K562 (cell line): Measurements from ENCODE around the gene CHN2. TPM values are rescaled to one million over a fixed set of nuclear protein-coding genes. Genes with fewer than 3 reads are reported as not detected.

Source experiments
- ATAC-seq: fragments of 200-7000 bp; cut with Tn5 transposase; 3 replicates; pipeline ENCODE4 v1.9.1; 2020; ENCODE audit warnings: moderate library complexity
- BruUV-seq: library from RNA; stranded (reverse); fragments of 400-500 nt; replicated peaks from 2 replicates; lab custom pipeline; 2021; lab: Mats Ljungman, UMichigan
- CTCF ChIA-PET: fragments of 300-600 bp; formaldehyde crosslinking; extraction: SDS; loops from one replicate; lab custom pipeline; 2021; ENCODE audit warnings: low intra/inter-chr PET ratio; lab: Yijun Ruan, JAX
- POLR2A ChIA-PET: fragments of 300-600, 350-650 bp; sonication (Branson Sonifier 250); formaldehyde crosslinking; extraction: SDS; loops from one replicate; lab custom pipeline; 2021; ENCODE audit warnings: antibody characterized with exemption, inconsistent platforms; lab: Yijun Ruan, JAX
- DNase-seq, 4 experiments: peaks; one replicate each; pipeline versions ENCODE4 v3.0.0 to v3.0.0-alpha.2; 2011 to 2018; ENCODE audit warnings: low spot score in 3 of 4, mixed read lengths in 3 of 4; ENCODE audit errors: extremely low read depth in 1 of 4
- FAIRE-seq: peaks from 2 replicates; lab custom pipeline; 2011; peaks lifted over from hg19 to GRCh38; lab: Jason Lieb, UNC
- H2AFZ ChIP-seq: 2 replicates; pipeline ENCODE4 v1.6.0; 2011; ENCODE audit warnings: low read depth, low read length, control low read depth, inconsistent platforms
- H3K27ac ChIP-seq: fragments of 200-600 bp; 3 replicates; pipeline ENCODE4 v1.8.0; 2011; ENCODE audit warnings: low read depth, mild to moderate bottlenecking, control low read depth, inconsistent platforms, low read length, moderate library complexity, mixed read lengths; ENCODE audit errors: extremely low read depth
- H3K27me3 ChIP-seq, 2 experiments: fragments of 300-600 bp in 1 of 2; 2 replicates in 1 of 2; 3 replicates in 1 of 2; pipeline versions ENCODE4 v1.6.0 to v1.8.0; 2011; ENCODE audit warnings: inconsistent platforms in 2 of 2, low read length in 2 of 2, mild to moderate bottlenecking in 1 of 2, mixed read lengths in 1 of 2, moderate library complexity in 1 of 2; ENCODE audit not compliant: control insufficient read depth in 2 of 2, insufficient read depth in 2 of 2
- H3K36me3 ChIP-seq: fragments of 300-600 bp; 3 replicates; pipeline ENCODE4 v1.8.0; 2011; ENCODE audit warnings: mild to moderate bottlenecking, low read length, inconsistent platforms; ENCODE audit not compliant: control insufficient read depth, insufficient read depth
- H3K4me1 ChIP-seq, 2 experiments: fragments of 200-600 bp in 1 of 2; replicated peaks in 1 of 2; 2 replicates in 1 of 2; 3 replicates in 1 of 2; pipeline versions ENCODE4 v1.5.1 to v1.8.0; 2011; ENCODE audit warnings: inconsistent platforms in 2 of 2, low read length in 2 of 2, mild to moderate bottlenecking in 1 of 2, mixed read lengths in 1 of 2, moderate library complexity in 1 of 2; ENCODE audit not compliant: control insufficient read depth in 2 of 2, insufficient read depth in 2 of 2
- H3K4me2 ChIP-seq: 2 replicates; pipeline ENCODE4 v1.6.1; 2011; ENCODE audit warnings: low read length, control low read depth, inconsistent platforms, mixed read lengths; ENCODE audit not compliant: insufficient read depth
- H3K4me3 ChIP-seq: fragments of 200-600 bp; sonication (generic), shearing (Covaris generic); 2 replicates; pipeline ENCODE4 v1.5.1; 2016; ENCODE audit warnings: control low read depth, inconsistent platforms
- H3K79me2 ChIP-seq: fragments of 200-600 bp; 3 replicates; pipeline ENCODE4 v1.8.0; 2011; ENCODE audit warnings: low read length, inconsistent platforms; ENCODE audit not compliant: control insufficient read depth, insufficient read depth
- H3K9ac ChIP-seq, 2 experiments: 2 replicates each; pipeline versions ENCODE4 v1.6.0 to v1.6.1; 2011; ENCODE audit warnings: low read depth in 2 of 2, low read length in 2 of 2, control low read depth in 1 of 2, inconsistent platforms in 1 of 2, mild to moderate bottlenecking in 1 of 2, mixed read lengths in 1 of 2; ENCODE audit not compliant: insufficient read depth in 1 of 2
- H3K9me1 ChIP-seq: one replicate; pipeline ENCODE4 v1.6.0; 2011; ENCODE audit warnings: inconsistent platforms, mild to moderate bottlenecking, low read length, moderate library complexity; ENCODE audit not compliant: control insufficient read depth, insufficient read depth
- H3K9me3 ChIP-seq: replicated peaks from 2 replicates; pipeline ENCODE4 v1.5.1; 2011; ENCODE audit warnings: low read depth, low read length, inconsistent platforms; ENCODE audit not compliant: control insufficient read depth, insufficient read depth
- H4K20me1 ChIP-seq: replicated peaks from 2 replicates; pipeline ENCODE4 v1.6.1; 2011; ENCODE audit warnings: low read length, inconsistent platforms, mixed read lengths; ENCODE audit not compliant: control insufficient read depth, insufficient read depth
- CREM ChIP-seq: IDR thresholded peaks from 2 replicates; pipeline ENCODE4 v1.6.1; 2014; ENCODE audit warnings: antibody characterized with exemption, low read depth
- DEAF1 ChIP-seq: fragments of 450-650 bp; formaldehyde crosslinking; IDR thresholded peaks from 2 replicates; pipeline ENCODE4 v1.4.0; 2020; ENCODE audit warnings: mild to moderate bottlenecking, moderate library complexity
- NFE2L1 ChIP-seq: fragments of 450-650 bp; IDR thresholded peaks from 2 replicates; pipeline ENCODE4 v1.6.1; 2016; ENCODE audit warnings: missing genetic modification characterization, low read depth, mild to moderate bottlenecking, missing compliant biosample characterization, moderate library complexity, borderline replicate concordance
- REST ChIP-seq, 2 experiments: fragments of 450-650 bp; formaldehyde crosslinking in 1 of 2; IDR thresholded peaks; 2 replicates each; pipeline versions ENCODE4 v1.4.0 to v1.6.1; 2014 to 2020; ENCODE audit warnings: mild to moderate bottlenecking in 2 of 2, borderline replicate concordance in 1 of 2, low read depth in 1 of 2
- SMC3 ChIP-seq: conservative IDR thresholded peaks from 2 replicates; pipeline ENCODE4 v1.6.1; 2011; ENCODE audit warnings: low read depth, low read length, improper control_type of control experiment; ENCODE audit not compliant: insufficient read depth
- WGBS: fragments of 100-300 bp; shearing (Covaris generic); methylation state at CpG from one replicate; pipeline ENCODE4 v1.1.6; 2016; ENCODE audit warnings: low coverage, mixed read lengths; ENCODE audit not compliant: insufficient coverage; ENCODE audit errors: missing lambda C conversion rate; 5-methylcytosine and 5-hydroxymethylcytosine counted together
- in situ Hi-C: fragments of 300-500 bp; cut with MboI; formaldehyde crosslinking; loops from 4 replicates; pipeline ENCODE4 v1.15.0; 2018; ENCODE audit warnings: inconsistent platforms, mixed read lengths
- intact Hi-C: fragments of 100-400 bp; cut with micrococcal nuclease; formaldehyde crosslinking; loops from 2 replicates; pipeline ENCODE4 v1.14.2; 2022
- polyA plus RNA-seq, 8 experiments: library from polyadenylated mRNA; depleted of rRNA in 4 of 8; stranded (reverse) in 5 of 8; unstranded in 3 of 8; fragments of >200 nt; fragmentation: Nextera tagmentation in 2 of 8; fragmentation: Illumina TruSeq in 1 of 8; extraction: Ambion mirVana in 2 of 8; extraction: Trizol in 1 of 8; gene quantifications; 2 replicates each; pipeline versions ENCODE4 v1.2.1 to v1.2.3, GENCODE V29; 2011 to 2014; ENCODE audit warnings: inconsistent platforms in 1 of 8, missing spikeins in 1 of 8
- total RNA-seq, 7 experiments: library from RNA; depleted of rRNA in 6 of 7; stranded (reverse); fragments of >200 nt in 6 of 7; fragmentation: Illumina TruSeq in 2 of 7; extraction: Trizol in 2 of 7; gene quantifications; 2 replicates each; pipeline versions ENCODE4 v1.2.1 to v1.2.3, GENCODE V29; 2011 to 2021; ENCODE audit warnings: low replicate concordance in 1 of 7
- TF ChIP-seq, protein P1 (sequence below), 3 experiments: IDR thresholded peaks in 2 of 3; conservative IDR thresholded peaks in 1 of 3; 2 replicates each; pipeline ENCODE4 v1.5.1; 2011 to 2012; ENCODE audit warnings: low read length in 3 of 3, mild to moderate bottlenecking in 3 of 3, control low read depth in 2 of 3, improper control_type of control experiment in 1 of 3, inconsistent platforms in 1 of 3, low read depth in 1 of 3, mixed read lengths in 1 of 3, moderate library complexity in 1 of 3; ENCODE audit not compliant: insufficient read depth in 2 of 3
- TF ChIP-seq, protein P2 (sequence below): sonication (generic); formaldehyde crosslinking; IDR thresholded peaks from 2 replicates; pipeline ENCODE4 v1.8.1; 2022; ENCODE audit warnings: missing genetic modification reagents

CHN2 gene
- total and polyA plus RNA-seq, 9 of the 15 experiments (the other 6 are each of a cell fraction or from before 2014, with no cell fraction given): 0.12 to 2.1 (median 0.31) TPM; not detected in 1

GRCh38 chr7:29408841-29409243 lies 214.3 kb downstream of the CHN2 start:
- no peaks in the 10 kb centered on the region for H3K9me1 ChIP-seq
- ChIA-PET CTCF (interaction anchor here (0.7 to 1.7 kb wide), 5 partner anchors 300 to 489 kb away, joined by 3 to 21 read pairs (median 3); no protein-coding TSS in a partner anchor), POLR2A (interaction anchor here (0.8 to 1.3 kb wide), 3 partner anchors 13 to 751 kb away, joined by 3 to 4 read pairs (median 3); no protein-coding TSS in a partner anchor)
- peaks cover 8 to 12% of the 10 kb centered on the region in 2 experiments; a peak in 2 of 5 replicates for H3K27me3 ChIP-seq
- in situ Hi-C loops: loop anchor here (10.0 kb wide), 2 partner anchors 224 to 304 kb away; no protein-coding TSS in a partner anchor
- no peak overlapping the region for H3K4me3 ChIP-seq
- FAIRE-seq: peak; percentile 96
- no peaks in the 10 kb centered on the region for H3K36me3 ChIP-seq
- H3K9ac ChIP-seq: no peak overlapping the region
- peak; percentile 88 for ATAC-seq
- H3K4me1 ChIP-seq: no peaks in the 10 kb centered on the region
- no peaks in the 10 kb centered on the region for H4K20me1 ChIP-seq
- no peak overlapping the region for H2AFZ ChIP-seq
- no peaks in the 10 kb centered on the region for H3K9me3 ChIP-seq
- H3K4me2 ChIP-seq: no peak overlapping the region
- H3K79me2 ChIP-seq: no peaks in the 10 kb centered on the region
- BruUV-seq: no TSS peak
- peak; percentile 65 to 70 (median 67) for DNase-seq
- intact Hi-C loops: loop anchor here (1.0 to 5.0 kb wide), 3 partner anchors 220 to 487 kb away; no protein-coding TSS in a partner anchor
- no peak overlapping the region for H3K27ac ChIP-seq
- 4% methylated on average over 7 of the region's 7 CpGs for WGBS
- TF ChIP-seq, protein P1, sequence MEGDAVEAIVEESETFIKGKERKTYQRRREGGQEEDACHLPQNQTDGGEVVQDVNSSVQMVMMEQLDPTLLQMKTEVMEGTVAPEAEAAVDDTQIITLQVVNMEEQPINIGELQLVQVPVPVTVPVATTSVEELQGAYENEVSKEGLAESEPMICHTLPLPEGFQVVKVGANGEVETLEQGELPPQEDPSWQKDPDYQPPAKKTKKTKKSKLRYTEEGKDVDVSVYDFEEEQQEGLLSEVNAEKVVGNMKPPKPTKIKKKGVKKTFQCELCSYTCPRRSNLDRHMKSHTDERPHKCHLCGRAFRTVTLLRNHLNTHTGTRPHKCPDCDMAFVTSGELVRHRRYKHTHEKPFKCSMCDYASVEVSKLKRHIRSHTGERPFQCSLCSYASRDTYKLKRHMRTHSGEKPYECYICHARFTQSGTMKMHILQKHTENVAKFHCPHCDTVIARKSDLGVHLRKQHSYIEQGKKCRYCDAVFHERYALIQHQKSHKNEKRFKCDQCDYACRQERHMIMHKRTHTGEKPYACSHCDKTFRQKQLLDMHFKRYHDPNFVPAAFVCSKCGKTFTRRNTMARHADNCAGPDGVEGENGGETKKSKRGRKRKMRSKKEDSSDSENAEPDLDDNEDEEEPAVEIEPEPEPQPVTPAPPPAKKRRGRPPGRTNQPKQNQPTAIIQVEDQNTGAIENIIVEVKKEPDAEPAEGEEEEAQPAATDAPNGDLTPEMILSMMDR (IDR thresholded peaks at IDR 0.05 in 2 of 3, conservative IDR thresholded peaks at IDR 0.05 in 1 of 3; ENCODE audit: insufficient read depth in 2 of 3, low read depth in 1 of 3, low read length in 3 of 3): peak; percentile 71 to 86 (median 76)
- TF ChIP-seq DEAF1 (CRISPR knock-in tag) (peak; percentile 77), CREM (0 out of 2 replicates have a peak, but pooled peaks have one; percentile 10), REST (IDR thresholded peaks at IDR 0.05; ENCODE audit: borderline replicate concordance) (peak; percentile 73; the same call in 1 of the 2 replicates), REST (CRISPR knock-in tag; IDR thresholded peaks at IDR 0.05; ENCODE audit: low read depth) (no peak), SMC3 (peak; percentile 76), NFE2L1 (tag) (no peak)
- TF ChIP-seq, protein P2, sequence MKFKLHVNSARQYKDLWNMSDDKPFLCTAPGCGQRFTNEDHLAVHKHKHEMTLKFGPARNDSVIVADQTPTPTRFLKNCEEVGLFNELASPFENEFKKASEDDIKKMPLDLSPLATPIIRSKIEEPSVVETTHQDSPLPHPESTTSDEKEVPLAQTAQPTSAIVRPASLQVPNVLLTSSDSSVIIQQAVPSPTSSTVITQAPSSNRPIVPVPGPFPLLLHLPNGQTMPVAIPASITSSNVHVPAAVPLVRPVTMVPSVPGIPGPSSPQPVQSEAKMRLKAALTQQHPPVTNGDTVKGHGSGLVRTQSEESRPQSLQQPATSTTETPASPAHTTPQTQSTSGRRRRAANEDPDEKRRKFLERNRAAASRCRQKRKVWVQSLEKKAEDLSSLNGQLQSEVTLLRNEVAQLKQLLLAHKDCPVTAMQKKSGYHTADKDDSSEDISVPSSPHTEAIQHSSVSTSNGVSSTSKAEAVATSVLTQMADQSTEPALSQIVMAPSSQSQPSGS: no peak
